Lower lobe of right lung (tissue), 2 donors: ENCODE data around the gene C13orf46. TPM values are rescaled to one million over a fixed set of nuclear protein-coding genes. Genes with fewer than 3 reads are reported as not detected.

Source experiments
- ATAC-seq, 2 donors: fragments of 200-7000 bp; cut with Tn5 transposase; one replicate each; pipeline ENCODE4 v1.9.1; 2020 to 2022; ENCODE audit warnings: mild to moderate bottlenecking in 2 of 2, moderate library complexity in 2 of 2
- DNase-seq: peaks from one replicate; pipeline ENCODE4 v3.0.0-alpha.2; 2020
- H3K27ac ChIP-seq: fragments of 200-600 bp; one replicate; pipeline ENCODE4 v1.8.0; 2022
- H3K27me3 ChIP-seq: fragments of 200-600 bp; one replicate; pipeline ENCODE4 v1.8.0; 2022; ENCODE audit warnings: low read depth
- H3K36me3 ChIP-seq: fragments of 200-600 bp; one replicate; pipeline ENCODE4 v1.8.0; 2022; ENCODE audit warnings: mild to moderate bottlenecking
- H3K4me1 ChIP-seq: fragments of 200-600 bp; one replicate; pipeline ENCODE4 v1.8.0; 2022
- H3K4me3 ChIP-seq: fragments of 200-600 bp; one replicate; pipeline ENCODE4 v1.8.0; 2022; ENCODE audit warnings: mild to moderate bottlenecking
- H3K9me3 ChIP-seq: fragments of 200-600 bp; one replicate; pipeline ENCODE4 v1.8.0; 2022
- intact Hi-C: fragments of 100-400 bp; cut with DNase I; formaldehyde crosslinking; loops from one replicate; pipeline ENCODE4 v1.11.0; 2022
- total RNA-seq: library from RNA; stranded (reverse); fragmentation: NEBNext Ultra II Directional; extraction: Animal tissue kit (Norgen Biotek cat#: 25700); gene quantifications from one replicate; pipeline ENCODE4 v1.2.1, GENCODE V29; 2021
- TF ChIP-seq, protein P1 (sequence below): fragments of 200-600 bp; IDR thresholded peaks from one replicate; pipeline ENCODE4 v1.8.0; 2022; ENCODE audit warnings: antibody characterized with exemption, mild to moderate bottlenecking
- donor health status: DM: no; HTN: yes; CAD: no; lungs with severe emphysema.

The C13orf46 gene
- total RNA-seq, 1 donor from 2014 or later = 14.0 TPM

DNA sequence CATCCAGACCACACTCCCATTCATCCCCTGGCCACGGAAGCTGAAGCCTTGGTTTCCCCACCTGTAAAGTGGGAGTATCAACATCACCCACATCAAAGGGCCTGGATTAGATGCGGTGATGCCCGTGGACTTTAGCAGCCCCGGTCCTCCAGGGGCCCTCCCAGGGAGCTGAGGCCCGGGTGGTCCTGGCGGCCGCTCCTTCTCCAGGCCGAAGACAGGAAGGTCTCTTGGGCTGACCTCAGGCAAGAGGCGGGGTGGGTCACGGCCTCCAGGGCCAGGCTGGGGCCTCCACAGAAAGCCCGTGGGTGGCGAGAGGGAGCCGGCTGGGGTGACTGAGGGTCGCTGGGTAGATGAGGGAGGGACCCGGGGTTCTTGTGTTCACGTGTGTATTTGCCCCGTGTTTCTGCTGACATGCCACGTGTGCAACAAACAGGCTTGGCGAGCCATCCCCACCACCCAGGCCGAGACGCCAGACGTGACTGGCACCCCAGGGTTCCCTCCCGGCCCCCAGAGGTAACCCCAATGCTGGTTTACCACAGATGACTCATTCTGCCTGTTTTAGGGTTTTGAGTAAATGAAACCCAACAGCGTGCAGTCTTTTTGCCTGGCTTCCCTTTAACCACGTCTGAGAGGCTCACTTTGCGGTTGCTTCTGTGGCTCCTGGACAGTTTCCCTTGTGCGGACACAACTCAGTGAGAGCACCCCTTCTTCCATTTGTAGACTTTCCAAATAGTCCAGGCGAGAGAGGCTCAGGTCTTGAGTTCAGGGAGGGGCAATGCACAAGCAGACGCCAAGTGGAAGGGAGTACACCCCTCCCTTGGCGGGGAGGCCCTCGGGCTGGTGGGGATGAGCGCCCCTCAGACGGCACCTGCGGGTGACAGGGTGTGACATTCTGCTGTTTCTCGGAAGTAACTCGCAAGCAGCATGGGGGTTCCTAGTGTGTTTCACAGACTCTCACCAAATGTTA lies 42.9 kb downstream of the C13orf46 start:
- H3K36me3 ChIP-seq = no peaks in the 10 kb centered on the region
- H3K27me3 ChIP-seq = peaks cover 6% of the 10 kb centered on the region
- H3K4me1 ChIP-seq = peaks cover 30% of the 10 kb centered on the region
- ATAC-seq (no peak), DNase-seq (no peak)
- intact Hi-C loops = no loop called here
- H3K9me3 ChIP-seq = no peaks in the 10 kb centered on the region
- TF ChIP-seq, protein P1, sequence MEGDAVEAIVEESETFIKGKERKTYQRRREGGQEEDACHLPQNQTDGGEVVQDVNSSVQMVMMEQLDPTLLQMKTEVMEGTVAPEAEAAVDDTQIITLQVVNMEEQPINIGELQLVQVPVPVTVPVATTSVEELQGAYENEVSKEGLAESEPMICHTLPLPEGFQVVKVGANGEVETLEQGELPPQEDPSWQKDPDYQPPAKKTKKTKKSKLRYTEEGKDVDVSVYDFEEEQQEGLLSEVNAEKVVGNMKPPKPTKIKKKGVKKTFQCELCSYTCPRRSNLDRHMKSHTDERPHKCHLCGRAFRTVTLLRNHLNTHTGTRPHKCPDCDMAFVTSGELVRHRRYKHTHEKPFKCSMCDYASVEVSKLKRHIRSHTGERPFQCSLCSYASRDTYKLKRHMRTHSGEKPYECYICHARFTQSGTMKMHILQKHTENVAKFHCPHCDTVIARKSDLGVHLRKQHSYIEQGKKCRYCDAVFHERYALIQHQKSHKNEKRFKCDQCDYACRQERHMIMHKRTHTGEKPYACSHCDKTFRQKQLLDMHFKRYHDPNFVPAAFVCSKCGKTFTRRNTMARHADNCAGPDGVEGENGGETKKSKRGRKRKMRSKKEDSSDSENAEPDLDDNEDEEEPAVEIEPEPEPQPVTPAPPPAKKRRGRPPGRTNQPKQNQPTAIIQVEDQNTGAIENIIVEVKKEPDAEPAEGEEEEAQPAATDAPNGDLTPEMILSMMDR = no peak
- no peak overlapping the region for H3K27ac ChIP-seq
- no peak overlapping the region for H3K4me3 ChIP-seq

DNA sequence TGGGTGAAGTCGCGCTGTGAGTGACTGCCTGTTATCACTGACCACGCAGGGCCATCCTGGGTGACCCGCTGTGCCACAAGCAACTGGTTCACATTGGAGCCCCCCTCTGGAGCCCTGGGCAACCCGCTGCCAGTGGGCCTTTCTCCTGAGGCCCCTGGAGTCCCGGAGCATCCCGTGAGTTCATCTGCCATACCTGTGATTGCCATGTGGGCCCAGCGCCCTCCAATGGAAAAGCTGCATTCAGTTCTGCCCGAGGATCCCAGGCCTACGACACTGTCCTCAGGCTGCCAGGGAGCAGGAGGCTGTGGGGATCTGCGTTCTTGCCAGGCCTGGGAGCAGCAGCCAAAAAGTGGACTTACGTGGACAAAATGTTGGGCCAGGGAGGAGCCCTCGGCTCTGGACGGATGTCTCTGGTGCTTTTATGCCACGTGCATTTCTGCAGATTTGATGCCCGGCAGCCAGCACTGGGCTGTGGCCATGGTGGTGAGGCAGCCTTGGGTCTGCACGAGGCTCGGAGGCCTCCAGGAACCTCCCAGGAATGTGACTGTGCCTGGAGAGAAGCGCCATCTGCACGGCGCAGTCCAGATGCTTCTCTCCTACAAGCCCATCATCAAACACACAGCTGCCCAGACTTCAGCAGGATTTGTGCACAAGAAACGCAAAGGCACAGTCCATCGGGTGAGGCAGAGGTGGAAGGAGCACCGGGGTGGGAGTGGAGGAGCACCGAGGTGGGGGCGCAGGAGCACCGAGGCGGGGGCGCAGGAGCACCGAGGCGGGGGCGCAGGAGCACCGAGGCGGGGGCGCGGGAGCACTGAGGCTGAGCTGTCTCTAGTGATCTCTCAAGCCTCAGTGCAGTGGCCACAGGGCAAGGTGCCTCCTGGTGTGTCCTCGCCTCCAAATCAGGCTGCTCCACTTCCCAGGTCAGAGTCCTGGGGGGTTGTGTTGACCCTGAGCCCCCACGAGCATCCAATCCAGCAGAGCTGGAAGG lies 44.0 kb downstream of the C13orf46 start:
- Histone ChIP-seq H3K36me3 (no peaks in the 10 kb centered on the region), H3K9me3 (no peaks in the 10 kb centered on the region), H3K27me3 (peaks cover 6% of the 10 kb centered on the region), H3K4me1 (peaks cover 25% of the 10 kb centered on the region), H3K27ac (no peak overlapping the region), H3K4me3 (no peak overlapping the region)
- intact Hi-C loops = no loop called here
- TF ChIP-seq, protein P1 = no peak
- ATAC-seq (peak in 1 of 2 donors; percentile 20), DNase-seq (no peak)

DNA sequence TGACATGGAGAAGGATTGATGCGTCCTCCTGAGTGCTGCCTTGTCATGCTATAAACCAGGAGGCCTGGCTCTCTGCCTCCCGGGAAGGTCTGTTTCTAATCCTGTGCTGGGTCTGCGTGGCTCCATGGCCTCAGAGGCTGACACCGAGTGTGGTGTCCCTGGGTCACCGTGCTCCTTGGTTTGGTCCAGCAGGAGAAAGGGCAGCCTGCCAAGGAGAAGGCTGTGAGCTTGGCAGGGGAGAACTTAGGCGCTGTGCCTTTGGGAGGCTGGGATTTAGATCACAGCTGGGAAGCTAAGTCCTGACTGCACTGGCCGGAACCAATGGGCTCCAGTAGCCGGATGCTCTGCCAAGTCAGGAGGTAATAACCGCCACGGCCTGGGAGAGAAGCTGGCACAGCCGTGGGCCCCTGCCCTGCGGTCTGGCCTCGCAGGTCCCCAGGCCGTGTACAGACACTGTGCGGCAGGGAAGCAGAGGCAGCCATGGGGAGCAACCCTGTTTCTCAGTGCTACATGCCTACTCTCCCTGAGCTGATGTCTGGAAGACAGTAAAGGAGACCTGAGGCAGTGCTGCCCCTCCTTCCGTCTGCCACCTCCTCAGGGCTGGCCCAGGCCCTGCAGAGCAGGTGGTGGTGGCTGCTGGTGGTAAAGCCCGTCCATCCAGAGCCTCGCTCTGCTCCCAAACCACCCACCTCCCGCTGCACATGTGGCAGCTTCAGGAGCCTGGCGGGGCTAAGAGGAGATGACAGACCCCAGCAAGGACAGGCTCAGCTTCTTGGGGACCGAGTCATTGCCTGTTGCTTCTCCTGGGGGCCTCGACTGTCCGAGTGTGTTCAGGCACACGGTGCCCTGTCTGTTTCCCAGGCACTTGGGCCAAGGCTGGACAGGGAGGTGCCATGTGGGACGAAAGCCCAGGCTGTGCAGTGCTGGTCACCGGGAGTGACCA lies 44.9 kb downstream of the C13orf46 start:
- Histone ChIP-seq H3K9me3 (no peaks in the 10 kb centered on the region), H3K27ac (no peak overlapping the region), H3K4me1 (peaks cover 23% of the 10 kb centered on the region), H3K27me3 (peaks cover 6% of the 10 kb centered on the region), H3K36me3 (no peaks in the 10 kb centered on the region), H3K4me3 (no peak overlapping the region)
- intact Hi-C loops = no loop called here
- DNase-seq (no peak), ATAC-seq (peak; percentile 42 to 57)
- TF ChIP-seq, protein P1 = no peak

DNA sequence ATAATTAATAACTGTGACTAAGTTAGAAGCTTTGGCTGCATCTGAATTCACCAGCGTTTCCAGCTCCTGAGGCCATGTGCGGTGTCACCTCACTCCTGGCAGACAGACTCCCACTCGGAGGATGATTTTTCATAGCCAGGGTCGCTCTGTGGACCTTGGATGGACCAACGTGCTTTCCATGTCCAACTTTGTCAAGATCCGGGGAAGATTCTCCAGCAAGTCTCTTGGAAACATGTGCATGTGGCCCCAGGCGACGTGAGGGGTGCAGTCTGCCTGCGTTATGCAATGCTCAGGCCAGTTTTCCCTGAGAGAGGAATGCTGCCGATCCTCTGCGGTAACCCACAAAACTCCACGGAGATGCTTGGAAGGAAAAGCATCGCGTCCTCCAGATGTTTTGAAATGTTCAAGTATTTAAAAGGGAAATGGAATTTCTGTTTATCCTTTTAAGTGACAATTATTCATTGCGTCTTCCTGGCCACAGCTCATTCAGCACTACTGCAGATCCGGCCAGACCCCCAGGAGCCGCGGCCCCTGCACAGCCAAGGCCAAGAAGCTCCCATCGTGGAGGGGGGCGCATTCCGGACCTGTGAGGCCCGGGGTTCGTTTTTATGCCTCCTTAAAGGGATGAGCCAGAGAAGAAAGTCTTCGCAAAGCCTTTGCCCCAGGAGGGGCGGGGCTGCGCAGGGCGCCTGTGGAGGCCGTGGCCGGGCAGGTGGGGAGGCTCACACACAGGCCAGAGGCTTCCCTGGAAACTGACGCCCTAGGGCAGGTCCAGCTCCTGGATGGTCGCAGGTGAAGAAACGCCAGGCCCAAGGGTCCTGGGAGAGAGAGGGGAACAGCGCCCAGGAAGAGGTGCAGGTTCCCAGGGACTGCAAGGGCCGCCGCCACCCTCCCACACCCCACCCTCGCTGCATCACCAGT lies 46.0 kb downstream of the C13orf46 start:
- peaks cover 23% of the 10 kb centered on the region for H3K4me1 ChIP-seq
- H3K4me3 ChIP-seq = no peak overlapping the region
- no peaks in the 10 kb centered on the region for H3K36me3 ChIP-seq
- H3K9me3 ChIP-seq = no peaks in the 10 kb centered on the region
- H3K27me3 ChIP-seq = peaks cover 6% of the 10 kb centered on the region
- no peak for DNase-seq
- intact Hi-C loops = no loop called here
- ATAC-seq = peak; percentile 15 to 60
- TF ChIP-seq, protein P1 = no peak
- peak overlapping the region; percentile 18 for H3K27ac ChIP-seq
